ENCODE measurements around the gene ARL10.

ARL10 gene

GRCh38 chr5:176366232-176366894 lies 1.1 kb downstream of the ARL10 start:
- Histone ChIP-seq H3K79me2 (ENCODE audit: control insufficient read depth, insufficient read depth, low read length, poor library complexity) (peaks cover 2% of the 10 kb centered on the region), H4K91ac (ENCODE audit: low read depth, low read length) (no peak overlapping the region), H3K9me3 (ENCODE audit: insufficient read depth, low read depth, low read length) (peaks cover 5% of the 10 kb centered on the region), H3K4me2 (ENCODE audit: low read length) (peak overlapping the region; percentile 97), H2BK120ac (ENCODE audit: insufficient read depth, low read length, poor library complexity) (no peak overlapping the region), H3K18ac (ENCODE audit: low read length) (no peak overlapping the region), H3K79me1 (ENCODE audit: low read length) (peaks cover 5% of the 10 kb centered on the region), H3K4me3 (ENCODE audit: low read depth, low read length) (peak overlapping the region; percentile 84), H3K4ac (ENCODE audit: low read depth, low read length) (no peak overlapping the region), H3K36me3 (ENCODE audit: control insufficient read depth in 1 of 2, insufficient read depth in 2 of 2, low read length in 2 of 2) (peaks cover 4 to 7% of the 10 kb centered on the region in 2 experiments), H3K4me1 (ENCODE audit: control insufficient read depth in 1 of 2, insufficient read depth in 2 of 2, low read length in 2 of 2) (peaks cover 8 to 12% of the 10 kb centered on the region in 2 experiments), H2BK5ac (ENCODE audit: low read depth, low read length, poor library complexity) (no peak overlapping the region), H4K8ac (ENCODE audit: low read depth, low read length) (peak overlapping the region; percentile 1), H2AK5ac (ENCODE audit: low read length) (no peak overlapping the region), H3K27me3 (ENCODE audit: insufficient read depth, low read length) (peaks cover 17% of the 10 kb centered on the region), H3K23ac (ENCODE audit: low read length) (no peak overlapping the region), H2BK12ac (ENCODE audit: low read length) (no peak overlapping the region), H4K12ac (ENCODE audit: low read depth, low read length) (no peak overlapping the region), H3K27ac (ENCODE audit: low read depth, low read length) (no peak overlapping the region), H3K14ac (ENCODE audit: low read length) (peak overlapping the region; percentile 44), H3K9ac (ENCODE audit: low read length) (no peak overlapping the region), H2AFZ (ENCODE audit: insufficient read depth, low read length, poor library complexity) (peak overlapping the region; percentile 53)
- no peak for DNase-seq
- no CpG with 5 or more reads among the region's 38 CpGs for WGBS (ENCODE audit: extremely low coverage, insufficient coverage, insufficient read length)

GRCh38 chr5:176368726-176369125 lies 3.4 kb downstream of the ARL10 start:
- H3K4me3 ChIP-seq (ENCODE audit: low read depth, low read length): no peak overlapping the region
- no peak overlapping the region for H2BK120ac ChIP-seq (ENCODE audit: insufficient read depth, low read length, poor library complexity)
- H3K79me1 ChIP-seq (ENCODE audit: low read length): peaks cover 4% of the 10 kb centered on the region
- no peak overlapping the region for H4K8ac ChIP-seq (ENCODE audit: low read depth, low read length)
- no peak overlapping the region for H2AFZ ChIP-seq (ENCODE audit: insufficient read depth, low read length, poor library complexity)
- H3K79me2 ChIP-seq (ENCODE audit: control insufficient read depth, insufficient read depth, low read length, poor library complexity): no peaks in the 10 kb centered on the region
- H3K4me2 ChIP-seq (ENCODE audit: low read length): no peak overlapping the region
- H4K12ac ChIP-seq (ENCODE audit: low read depth, low read length): no peak overlapping the region
- peaks cover 5% of the 10 kb centered on the region for H3K9me3 ChIP-seq (ENCODE audit: insufficient read depth, low read depth, low read length)
- no peak overlapping the region for H3K23ac ChIP-seq (ENCODE audit: low read length)
- H3K18ac ChIP-seq (ENCODE audit: low read length): no peak overlapping the region
- no peak overlapping the region for H2AK5ac ChIP-seq (ENCODE audit: low read length)
- H3K14ac ChIP-seq (ENCODE audit: low read length): no peak overlapping the region
- H3K4ac ChIP-seq (ENCODE audit: low read depth, low read length): no peak overlapping the region
- H3K9ac ChIP-seq (ENCODE audit: low read length): no peak overlapping the region
- no peak overlapping the region for H4K91ac ChIP-seq (ENCODE audit: low read depth, low read length)
- DNase-seq: no peak
- peaks cover 4 to 7% of the 10 kb centered on the region in 2 experiments for H3K36me3 ChIP-seq (ENCODE audit: control insufficient read depth in 1 of 2, insufficient read depth in 2 of 2, low read length in 2 of 2)
- no peak overlapping the region for H2BK5ac ChIP-seq (ENCODE audit: low read depth, low read length, poor library complexity)
- WGBS (ENCODE audit: extremely low coverage, insufficient coverage, insufficient read length): no CpG with 5 or more reads among the region's 13 CpGs
- peaks cover 17% of the 10 kb centered on the region for H3K27me3 ChIP-seq (ENCODE audit: insufficient read depth, low read length)
- peaks cover 8 to 9% of the 10 kb centered on the region in 2 experiments for H3K4me1 ChIP-seq (ENCODE audit: control insufficient read depth in 1 of 2, insufficient read depth in 2 of 2, low read length in 2 of 2)
- no peak overlapping the region for H3K27ac ChIP-seq (ENCODE audit: low read depth, low read length)
- H2BK12ac ChIP-seq (ENCODE audit: low read length): no peak overlapping the region

DNA sequence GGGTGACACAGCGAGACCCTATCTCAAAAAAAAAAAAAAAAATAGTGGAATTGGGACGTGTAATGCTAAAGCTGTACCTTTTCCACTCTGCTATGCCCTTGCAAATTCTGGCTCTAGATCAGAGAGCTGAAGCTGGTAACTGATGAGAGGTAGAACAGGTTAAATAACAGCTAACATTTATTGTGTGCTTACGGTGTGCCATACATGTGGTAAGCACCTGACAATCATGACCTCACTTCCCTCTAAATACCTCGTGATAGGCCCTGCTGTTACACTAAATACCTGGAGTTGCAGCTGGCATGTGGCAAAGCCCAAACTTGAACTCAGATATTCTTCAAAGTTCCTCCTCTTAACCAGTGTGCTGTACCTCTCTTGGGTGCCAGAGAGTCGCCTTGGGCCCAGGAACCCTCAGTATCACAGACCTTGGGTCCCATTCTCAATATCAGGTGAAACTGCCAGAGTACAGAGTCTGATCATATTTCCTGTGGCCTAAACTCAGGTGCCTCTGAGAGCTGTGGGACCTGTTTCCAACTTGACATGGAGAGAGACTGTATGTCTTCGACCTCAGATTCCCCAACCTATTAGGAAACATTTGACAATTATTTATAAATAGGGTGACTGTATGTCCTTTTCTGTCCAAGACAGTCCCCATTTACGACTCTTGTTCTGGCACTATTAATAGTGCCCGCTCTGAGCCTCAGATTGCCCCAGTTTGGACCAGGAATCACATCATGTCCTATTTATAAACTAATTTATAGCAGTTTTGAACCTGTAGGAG lies 4.8 kb downstream of the ARL10 start:
- no CpG with 5 or more reads among the region's 8 CpGs for WGBS (ENCODE audit: extremely low coverage, insufficient coverage, insufficient read length)
- Histone ChIP-seq H3K4me2 (ENCODE audit: low read length) (no peak overlapping the region), H2BK12ac (ENCODE audit: low read length) (no peak overlapping the region), H3K36me3 (ENCODE audit: control insufficient read depth in 1 of 2, insufficient read depth in 2 of 2, low read length in 2 of 2) (peaks cover 4 to 7% of the 10 kb centered on the region in 2 experiments), H2BK5ac (ENCODE audit: low read depth, low read length, poor library complexity) (no peak overlapping the region), H3K4me1 (ENCODE audit: control insufficient read depth in 1 of 2, insufficient read depth in 2 of 2, low read length in 2 of 2) (peaks cover 5 to 7% of the 10 kb centered on the region in 2 experiments), H3K79me1 (ENCODE audit: low read length) (peaks cover 4% of the 10 kb centered on the region), H3K79me2 (ENCODE audit: control insufficient read depth, insufficient read depth, low read length, poor library complexity) (no peaks in the 10 kb centered on the region), H2AFZ (ENCODE audit: insufficient read depth, low read length, poor library complexity) (no peak overlapping the region), H3K9ac (ENCODE audit: low read length) (no peak overlapping the region), H2BK120ac (ENCODE audit: insufficient read depth, low read length, poor library complexity) (no peak overlapping the region), H2AK5ac (ENCODE audit: low read length) (no peak overlapping the region), H3K23ac (ENCODE audit: low read length) (no peak overlapping the region), H4K8ac (ENCODE audit: low read depth, low read length) (no peak overlapping the region), H3K27ac (ENCODE audit: low read depth, low read length) (no peak overlapping the region), H3K4ac (ENCODE audit: low read depth, low read length) (no peak overlapping the region), H3K14ac (ENCODE audit: low read length) (no peak overlapping the region), H4K12ac (ENCODE audit: low read depth, low read length) (no peak overlapping the region), H3K27me3 (ENCODE audit: insufficient read depth, low read length) (peaks cover 11% of the 10 kb centered on the region), H3K18ac (ENCODE audit: low read length) (no peak overlapping the region), H3K4me3 (ENCODE audit: low read depth, low read length) (no peak overlapping the region), H3K9me3 (ENCODE audit: insufficient read depth, low read depth, low read length) (peaks cover 2% of the 10 kb centered on the region), H4K91ac (ENCODE audit: low read depth, low read length) (no peak overlapping the region)
- no peak for DNase-seq

GRCh38 chr5:176371621-176372539 lies 6.6 kb downstream of the ARL10 start:
- no peak overlapping the region for H3K4me3 ChIP-seq (ENCODE audit: low read depth, low read length)
- no peak overlapping the region for H3K27ac ChIP-seq (ENCODE audit: low read depth, low read length)
- no peak overlapping the region for H3K9ac ChIP-seq (ENCODE audit: low read length)
- no peak overlapping the region for H2AFZ ChIP-seq (ENCODE audit: insufficient read depth, low read length, poor library complexity)
- H3K14ac ChIP-seq (ENCODE audit: low read length): no peak overlapping the region
- H3K79me1 ChIP-seq (ENCODE audit: low read length): no peaks in the 10 kb centered on the region
- no peak overlapping the region for H4K8ac ChIP-seq (ENCODE audit: low read depth, low read length)
- no CpG with 5 or more reads among the region's 13 CpGs for WGBS (ENCODE audit: extremely low coverage, insufficient coverage, insufficient read length)
- H3K9me3 ChIP-seq (ENCODE audit: insufficient read depth, low read depth, low read length): no peaks in the 10 kb centered on the region
- no peaks in the 10 kb centered on the region for H3K27me3 ChIP-seq (ENCODE audit: insufficient read depth, low read length)
- H4K12ac ChIP-seq (ENCODE audit: low read depth, low read length): no peak overlapping the region
- no peak overlapping the region for H2BK12ac ChIP-seq (ENCODE audit: low read length)
- no peak overlapping the region for H4K91ac ChIP-seq (ENCODE audit: low read depth, low read length)
- H3K4ac ChIP-seq (ENCODE audit: low read depth, low read length): no peak overlapping the region
- H3K23ac ChIP-seq (ENCODE audit: low read length): no peak overlapping the region
- H3K36me3 ChIP-seq (ENCODE audit: control insufficient read depth in 1 of 2, insufficient read depth in 2 of 2, low read length in 2 of 2): peaks cover 4 to 7% of the 10 kb centered on the region in 2 experiments
- no peak overlapping the region for H3K18ac ChIP-seq (ENCODE audit: low read length)
- H2AK5ac ChIP-seq (ENCODE audit: low read length): no peak overlapping the region
- H3K4me2 ChIP-seq (ENCODE audit: low read length): no peak overlapping the region
- no peaks in the 10 kb centered on the region for H3K4me1 ChIP-seq (ENCODE audit: control insufficient read depth in 1 of 2, insufficient read depth in 2 of 2, low read length in 2 of 2)
- H3K79me2 ChIP-seq (ENCODE audit: control insufficient read depth, insufficient read depth, low read length, poor library complexity): no peaks in the 10 kb centered on the region
- H2BK120ac ChIP-seq (ENCODE audit: insufficient read depth, low read length, poor library complexity): no peak overlapping the region
- DNase-seq: peak; percentile 90 to 94
- no peak overlapping the region for H2BK5ac ChIP-seq (ENCODE audit: low read depth, low read length, poor library complexity)

Measured in trophoblast cell (in vitro differentiated cells and primary cell).